GM21447 (cell line): ENCODE measurements around the gene C1QTNF1.

Source experiments
- ATAC-seq: cut with Tn5 transposase; IDR thresholded peaks from one replicate; pipeline ENCODE4 v1.9.1; 2021; ENCODE audit not compliant: unreplicated experiment

Gene C1QTNF1

GRCh38 chr17:79078476-79079190 is 54.7 kb downstream of the C1QTNF1 start:
- no peak for ATAC-seq

- no peak for ATAC-seq
Measured at GRCh38 chr17:79079421-79080200, 55.6 kb downstream of the C1QTNF1 start.

GRCh38 chr17:79080349-79080748 is 56.4 kb downstream of the C1QTNF1 start:
- no peak for ATAC-seq

GRCh38 chr17:79080761-79081290 is 56.9 kb downstream of the C1QTNF1 start:
- ATAC-seq, result no peak

- no peak for ATAC-seq
Measured at GRCh38 chr17:79081571-79082276, 57.8 kb downstream of the C1QTNF1 start.

GRCh38 chr17:79082311-79083190 is 58.6 kb downstream of the C1QTNF1 start:
- ATAC-seq, result no peak

- ATAC-seq, result no peak
Measured at GRCh38 chr17:79083191-79083971, 59.4 kb downstream of the C1QTNF1 start.

GRCh38 chr17:79084291-79085153 is 60.6 kb downstream of the C1QTNF1 start:
- no peak for ATAC-seq

- ATAC-seq, result no peak
Measured at GRCh38 chr17:79085154-79085920, 61.4 kb downstream of the C1QTNF1 start.

- no peak for ATAC-seq
Measured at GRCh38 chr17:79085921-79086551, 62.1 kb downstream of the C1QTNF1 start.

- ATAC-seq, result no peak
Measured at GRCh38 chr17:79086609-79087427, 62.8 kb downstream of the C1QTNF1 start.

GRCh38 chr17:79087428-79088143 is 63.6 kb downstream of the C1QTNF1 start:
- ATAC-seq, result no peak

GRCh38 chr17:79088247-79088996 is 64.5 kb downstream of the C1QTNF1 start:
- ATAC-seq, result no peak

GRCh38 chr17:79088997-79089328 is 65.0 kb downstream of the C1QTNF1 start:
- no peak for ATAC-seq

- ATAC-seq, result no peak
Measured at GRCh38 chr17:79089720-79090442, 65.9 kb downstream of the C1QTNF1 start.
